HepG2 (cell line): ENCODE results near the gene SHLD1. TPM values are rescaled to one million over a fixed set of nuclear protein-coding genes. Genes with fewer than 3 reads are reported as not detected.
A peak's percentile ranks its signal among the peaks of the same experiment; 100 is the strongest.

Experiments used
- AHDC1 ChIP-seq: sonication (generic); formaldehyde crosslinking; IDR thresholded peaks from 2 replicates; pipeline ENCODE4 v1.5.1; 2020; ENCODE audit warnings: mild to moderate bottlenecking, missing genetic modification reagents, borderline replicate concordance
- BATF2 ChIP-seq: sonication (generic); formaldehyde crosslinking; IDR thresholded peaks from 2 replicates; pipeline ENCODE4 v1.8.0; 2022; ENCODE audit warnings: mild to moderate bottlenecking, missing genetic modification reagents, moderate library complexity
- CEBPG ChIP-seq: IDR thresholded peaks from 2 replicates; pipeline ENCODE4 v1.6.1; 2016
- EEA1 ChIP-seq: sonication (generic); formaldehyde crosslinking; IDR thresholded peaks from 2 replicates; pipeline ENCODE4 v1.5.1; 2020; ENCODE audit warnings: mild to moderate bottlenecking, missing genetic modification reagents, borderline replicate concordance
- EED ChIP-seq: sonication (generic); formaldehyde crosslinking; IDR thresholded peaks from 2 replicates; pipeline ENCODE4 v1.5.0; 2020; ENCODE audit warnings: mild to moderate bottlenecking, missing genetic modification reagents
- GLMP ChIP-seq: sonication (generic); formaldehyde crosslinking; IDR thresholded peaks from 2 replicates; pipeline ENCODE4 v1.9.0; 2021; ENCODE audit warnings: missing genetic modification reagents, mild to moderate bottlenecking, borderline replicate concordance
- HHEX ChIP-seq: IDR thresholded peaks from 2 replicates; pipeline ENCODE4 v1.6.1; 2016; ENCODE audit warnings: control low read depth
- JDP2 ChIP-seq: sonication (generic); formaldehyde crosslinking; IDR thresholded peaks from 2 replicates; pipeline ENCODE4 v1.8.1; 2022; ENCODE audit warnings: missing genetic modification reagents, borderline replicate concordance
- KAT2B ChIP-seq: fragments of 150-350 bp; IDR thresholded peaks from 2 replicates; pipeline ENCODE4 v1.6.1; 2014; ENCODE audit warnings: low read depth, low read length, borderline replicate concordance
- MLLT10 ChIP-seq: sonication (generic); formaldehyde crosslinking; IDR thresholded peaks from 2 replicates; pipeline ENCODE4 v1.4.0; 2020; ENCODE audit warnings: missing genetic modification reagents
- NFE2L1 ChIP-seq: sonication (generic); formaldehyde crosslinking; IDR thresholded peaks from 2 replicates; pipeline ENCODE4 v1.4.0; 2020; ENCODE audit warnings: missing genetic modification reagents, mild to moderate bottlenecking, borderline replicate concordance
- NFYB ChIP-seq: sonication (generic); formaldehyde crosslinking; IDR thresholded peaks from 2 replicates; pipeline ENCODE4 v1.4.0; 2020; ENCODE audit warnings: missing genetic modification reagents
- NR2F1 ChIP-seq, 2 experiments: fragments of 450-650 bp in 1 of 2; formaldehyde crosslinking in 1 of 2; IDR thresholded peaks; 2 replicates each; pipeline versions ENCODE4 v1.5.0 to v1.6.1; 2016 to 2020; ENCODE audit warnings: mild to moderate bottlenecking in 1 of 2, missing compliant biosample characterization in 1 of 2, missing genetic modification reagents in 1 of 2, moderate library complexity in 1 of 2
- RFXAP ChIP-seq: sonication (generic); formaldehyde crosslinking; IDR thresholded peaks from 2 replicates; pipeline ENCODE4 v1.4.0; 2020; ENCODE audit warnings: missing genetic modification reagents, borderline replicate concordance
- SAFB2 ChIP-seq: sonication (generic); formaldehyde crosslinking; IDR thresholded peaks from 2 replicates; pipeline ENCODE4 v1.5.1; 2020; ENCODE audit warnings: missing genetic modification reagents, low read depth, mild to moderate bottlenecking, borderline replicate concordance
- ZFP36L2 ChIP-seq: sonication (generic); formaldehyde crosslinking; IDR thresholded peaks from 2 replicates; pipeline ENCODE4 v1.4.0; 2020; ENCODE audit warnings: missing genetic modification reagents
- ZNF143 ChIP-seq: sonication (generic); formaldehyde crosslinking; IDR thresholded peaks from 2 replicates; pipeline ENCODE4 v1.4.0; 2020; ENCODE audit warnings: missing genetic modification reagents
- ZNF577 ChIP-seq: sonication (generic); formaldehyde crosslinking; IDR thresholded peaks from 2 replicates; pipeline ENCODE4 v1.4.0; 2020; ENCODE audit warnings: mild to moderate bottlenecking, low read depth, missing genetic modification reagents, borderline replicate concordance
- ZNF644 ChIP-seq: IDR thresholded peaks from 2 replicates; pipeline ENCODE4 v1.6.1; 2016; ENCODE audit warnings: low read depth
- ZNF883 ChIP-seq: sonication (generic); formaldehyde crosslinking; IDR thresholded peaks from 2 replicates; pipeline ENCODE4 v1.5.1; 2020; ENCODE audit warnings: mild to moderate bottlenecking, missing genetic modification reagents; ENCODE audit errors: not compliant biosample characterization
- polyA plus RNA-seq, 8 experiments: library from polyadenylated mRNA; depleted of rRNA in 3 of 8; stranded (reverse) in 7 of 8; unstranded in 1 of 8; fragments of >200 nt; fragmentation: Illumina TruSeq in 4 of 8; extraction: Trizol in 4 of 8; gene quantifications; 2 replicates each; pipeline versions ENCODE4 v1.2.1 to v1.2.3, GENCODE V29; 2011 to 2016; ENCODE audit warnings: low read depth in 4 of 8, missing spikeins in 1 of 8, mixed read lengths in 1 of 8; ENCODE audit not compliant: insufficient read depth in 1 of 8
- total RNA-seq, 5 experiments: library from RNA; depleted of rRNA; stranded (reverse); fragments of >200 nt; fragmentation: Illumina TruSeq; extraction: Trizol; gene quantifications; 2 replicates each; pipeline ENCODE4 v1.2.3, GENCODE V29; 2016; ENCODE audit warnings: low read depth in 1 of 5
- TF ChIP-seq, protein P1 (sequence below): sonication (generic); formaldehyde crosslinking; IDR thresholded peaks from 2 replicates; pipeline ENCODE4 v1.5.0; 2020; ENCODE audit warnings: missing genetic modification reagents

The SHLD1 gene
- total and polyA plus RNA-seq, 2 of the 13 experiments (the other 11 are each of a cell fraction or from before 2014, with no cell fraction given), result 8.9 to 10.0 TPM

GRCh38 chr20:5821627-5822215 lies 71.5 kb downstream of the SHLD1 start (continued):
- TF ChIP-seq AHDC1 (CRISPR knock-in tag) (peak; percentile 76), ZNF577 (CRISPR knock-in tag) (0 out of 2 replicates have a peak, but pooled peaks have one; percentile 62), EEA1 (CRISPR knock-in tag) (no peak), NFYB (CRISPR knock-in tag) (peak; percentile 37), GLMP (CRISPR knock-in tag) (no peak), ZNF143 (no peak), ZNF883 (CRISPR knock-in tag) (no peak), JDP2 (CRISPR knock-in tag) (no peak), CEBPG (CRISPR knock-in tag) (peak; percentile 37; the same call in 1 of the 2 replicates), MLLT10 (CRISPR knock-in tag) (no peak), ZNF644 (CRISPR knock-in tag) (peak; percentile 91), EED (CRISPR knock-in tag) (0 out of 2 replicates have a peak, but pooled peaks have one; percentile 36), HHEX (no peak), RFXAP (CRISPR knock-in tag) (no peak), NR2F1 (CRISPR knock-in tag; IDR thresholded peaks at IDR 0.05) (peak; percentile 72 to 77; a peak in 3 of 4 replicates), ZFP36L2 (CRISPR knock-in tag) (no peak; the same call in 1 of the 2 replicates), SAFB2 (no peak; the same call in 1 of the 2 replicates), NFE2L1 (CRISPR knock-in tag) (peak; percentile 35; the same call in 1 of the 2 replicates), KAT2B (no peak), BATF2 (CRISPR knock-in tag) (no peak)
- TF ChIP-seq, protein P1, sequence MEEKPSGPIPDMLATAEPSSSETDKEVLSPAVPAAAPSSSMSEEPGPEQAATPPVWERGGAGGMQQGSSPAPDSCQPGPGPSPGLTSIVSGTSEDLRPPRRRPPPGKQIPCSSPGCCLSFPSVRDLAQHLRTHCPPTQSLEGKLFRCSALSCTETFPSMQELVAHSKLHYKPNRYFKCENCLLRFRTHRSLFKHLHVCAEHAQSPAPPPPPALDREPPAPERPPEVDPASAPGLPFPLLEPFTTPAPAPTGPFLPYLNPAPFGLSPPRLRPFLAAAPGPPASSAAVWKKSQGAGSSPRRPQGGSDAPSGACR (CRISPR knock-in tag), result no peak
